NCI-H460 (cell line): ENCODE measurements around the gene CYP4F3. TPM values are rescaled to one million over a fixed set of nuclear protein-coding genes. Genes with fewer than 3 reads are reported as not detected.
"Not testable (repeated sequence)": the region's sequence is repeated elsewhere in the genome, so short reads cannot be mapped to it uniquely, and the experiment has no call there.

Experiments used
- DNase-seq: peaks from one replicate; pipeline ENCODE4 v3.0.0-alpha.2; 2016; ENCODE audit warnings: low read depth; ENCODE audit errors: extremely low read depth
- total RNA-seq: library from RNA; depleted of rRNA; stranded (reverse); fragments of >200 nt; shearing (Covaris generic); gene quantifications from 2 replicates; pipeline ENCODE4 v1.2.3, GENCODE V29; 2014

Gene CYP4F3
- total RNA-seq, 1 experiment from 2014 or later = 2.9 TPM

DNA sequence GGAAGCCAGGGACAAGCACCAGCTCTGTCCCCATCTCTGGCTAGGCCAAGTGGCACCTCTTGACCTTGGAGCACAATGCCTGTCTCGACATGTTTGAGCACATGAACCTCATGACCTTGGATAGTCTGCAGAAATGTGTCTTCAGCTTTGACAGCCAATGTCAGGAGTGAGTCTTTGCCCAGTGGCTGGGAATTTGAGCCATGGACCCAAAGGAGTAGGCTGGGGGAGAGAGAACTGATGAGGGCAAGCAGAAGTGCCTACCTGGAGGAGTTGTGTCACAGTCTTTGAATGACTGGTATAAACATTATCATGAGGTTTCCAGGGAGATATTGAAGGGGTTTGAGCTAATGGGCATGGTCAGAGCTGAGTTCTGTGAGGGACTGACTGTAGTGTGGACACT is 25.5 kb downstream of the CYP4F3 start:
- DNase-seq = no peak

- DNase-seq = no peak
Measured at GRCh38 chr19:15666883-15667282, 26.2 kb downstream of the CYP4F3 start.

- no peak for DNase-seq
Measured at GRCh38 chr19:15669440-15669839, 28.7 kb downstream of the CYP4F3 start.

DNA sequence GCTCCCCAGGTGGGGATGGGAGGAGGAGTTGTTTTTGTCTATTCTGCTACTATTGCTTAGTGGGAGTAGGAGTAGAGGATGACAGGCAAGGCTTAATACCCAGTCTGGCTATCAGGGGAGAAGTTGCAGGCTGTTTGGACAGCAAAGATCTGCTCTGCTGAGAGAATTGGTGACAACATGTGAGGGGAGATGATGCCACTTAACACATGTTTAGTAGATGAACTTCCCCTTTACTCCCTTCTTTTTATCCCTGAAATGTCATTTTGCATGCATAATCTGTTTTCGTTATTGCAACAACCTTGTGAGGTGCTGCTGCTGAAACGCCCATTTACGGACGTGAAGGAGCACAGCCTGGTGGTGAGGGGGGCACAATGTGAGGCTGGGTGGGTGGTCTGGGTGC is 29.2 kb downstream of the CYP4F3 start:
- DNase-seq = no peak

DNA sequence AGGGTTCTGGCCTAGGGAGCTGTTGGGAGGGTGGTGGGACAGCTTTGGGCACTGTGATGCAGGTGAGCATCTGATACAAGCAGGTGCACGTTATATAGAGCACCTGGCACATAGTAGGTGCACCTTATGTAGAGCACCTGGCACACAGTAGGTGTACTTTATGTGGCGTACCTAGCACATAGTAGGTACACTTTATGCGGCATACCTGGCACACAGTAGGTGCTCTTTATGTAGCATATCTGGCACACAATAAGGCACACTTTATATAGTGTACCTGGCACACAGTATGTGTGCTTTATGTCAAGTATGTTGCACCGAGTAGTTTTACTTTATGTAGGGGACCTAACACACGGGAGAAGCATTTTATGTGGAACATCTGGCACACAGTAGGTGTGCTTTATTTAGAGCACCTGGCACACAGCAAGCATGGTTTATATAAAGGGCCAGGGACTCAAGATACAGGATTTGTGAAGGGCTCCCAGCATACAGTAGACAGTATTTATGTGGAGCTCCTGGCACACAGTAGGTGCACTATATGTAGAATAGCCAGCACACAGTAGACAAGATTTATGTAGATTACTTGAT is 30.6 kb downstream of the CYP4F3 start:
- no peak for DNase-seq

DNA sequence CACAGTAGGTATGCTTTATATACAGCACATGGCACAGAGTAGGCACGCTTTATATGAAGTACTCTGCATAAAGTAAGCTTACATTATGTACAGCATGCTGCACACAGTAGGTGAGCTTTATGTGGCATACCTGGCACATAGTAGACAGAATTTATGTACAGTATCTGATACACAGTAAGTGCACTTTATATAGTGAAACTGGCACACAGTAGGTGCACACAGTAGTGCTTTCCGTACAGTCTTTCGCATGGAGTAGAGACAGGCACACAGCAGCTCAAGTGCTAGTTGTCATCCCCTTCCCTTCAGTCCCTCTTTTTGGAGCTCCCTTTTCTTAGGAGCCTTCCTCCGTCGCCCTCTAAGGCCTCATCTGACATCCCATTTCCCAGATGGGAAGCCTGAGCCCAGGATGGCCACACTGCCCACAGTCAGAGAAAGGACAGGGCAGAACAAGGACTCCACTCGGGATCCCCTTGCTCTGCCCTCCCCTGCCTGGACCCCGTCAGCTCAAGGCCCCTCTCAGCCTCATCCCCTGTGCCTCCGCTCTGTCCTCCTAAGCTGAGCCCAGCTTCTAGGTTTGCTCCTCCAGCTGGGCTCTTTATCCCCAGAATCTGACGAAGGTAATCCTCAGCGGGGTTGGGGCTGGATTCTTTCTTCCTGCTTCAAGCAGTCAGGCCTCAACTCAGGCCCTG is 31.3 kb downstream of the CYP4F3 start:
- no peak for DNase-seq

DNA sequence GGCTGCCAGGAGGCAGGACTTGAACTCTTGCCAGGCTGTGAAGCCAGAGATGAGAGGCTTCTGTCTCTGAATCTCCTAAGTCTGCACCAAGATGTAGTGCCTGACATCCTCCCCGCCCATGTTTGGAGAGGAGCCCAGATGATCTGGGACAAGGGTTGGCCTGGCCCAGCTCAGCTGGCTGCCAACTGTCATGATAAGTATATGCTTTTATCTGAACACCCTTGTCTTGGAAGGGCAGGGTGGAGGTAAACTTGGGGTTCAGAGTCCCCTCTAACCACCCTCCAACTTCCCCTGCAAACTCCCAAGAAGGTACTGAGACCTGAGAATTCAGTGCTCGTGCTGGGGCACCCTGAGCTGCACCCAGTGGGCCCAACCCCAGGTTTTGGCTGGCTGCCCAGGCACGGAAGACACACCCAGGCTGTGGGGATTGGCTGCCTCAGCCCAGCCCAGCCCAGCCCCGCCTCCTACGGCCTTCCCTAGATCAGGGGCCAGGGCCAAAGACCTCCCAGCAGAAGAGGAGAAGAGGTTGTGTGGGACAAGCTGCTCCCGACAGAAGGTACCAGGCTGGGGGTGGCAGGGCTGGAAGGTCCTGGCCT is 32.0 kb downstream of the CYP4F3 start, which contains the start of gene CYP4F12:
CYP4F12 (plus strand) TSS at position 508 of the 596 bp plus-strand sequence. CDS start 443 bp downstream, outside the sequence.
- DNase-seq = no peak

DNA sequence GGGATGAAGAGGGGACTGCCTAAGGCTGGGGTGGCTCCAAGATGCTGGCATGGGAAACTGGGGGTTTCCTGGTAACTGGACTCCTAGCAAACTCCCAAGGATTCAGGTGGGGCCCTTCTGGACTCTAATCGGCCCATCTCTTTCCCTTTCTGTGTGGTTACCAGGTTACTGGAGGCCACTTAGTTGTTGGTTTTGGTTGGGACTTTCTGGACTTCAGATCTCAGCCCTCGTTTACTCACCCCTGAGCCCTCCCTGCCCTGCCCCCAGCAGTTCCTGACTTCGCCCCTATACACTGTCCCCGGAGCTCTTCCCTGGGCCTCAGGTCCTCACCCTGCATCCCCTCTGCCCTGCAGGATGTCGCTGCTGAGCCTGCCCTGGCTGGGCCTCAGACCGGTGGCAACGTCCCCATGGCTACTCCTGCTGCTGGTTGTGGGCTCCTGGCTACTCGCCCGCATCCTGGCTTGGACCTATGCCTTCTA is 32.5 kb downstream of the CYP4F3 start:
- DNase-seq = no peak

GRCh38 chr19:15675560-15675959 is 34.9 kb downstream of the CYP4F3 start:
- no peak for DNase-seq

GRCh38 chr19:15679089-15679488 is 38.4 kb downstream of the CYP4F3 start:
- no peak for DNase-seq

DNA sequence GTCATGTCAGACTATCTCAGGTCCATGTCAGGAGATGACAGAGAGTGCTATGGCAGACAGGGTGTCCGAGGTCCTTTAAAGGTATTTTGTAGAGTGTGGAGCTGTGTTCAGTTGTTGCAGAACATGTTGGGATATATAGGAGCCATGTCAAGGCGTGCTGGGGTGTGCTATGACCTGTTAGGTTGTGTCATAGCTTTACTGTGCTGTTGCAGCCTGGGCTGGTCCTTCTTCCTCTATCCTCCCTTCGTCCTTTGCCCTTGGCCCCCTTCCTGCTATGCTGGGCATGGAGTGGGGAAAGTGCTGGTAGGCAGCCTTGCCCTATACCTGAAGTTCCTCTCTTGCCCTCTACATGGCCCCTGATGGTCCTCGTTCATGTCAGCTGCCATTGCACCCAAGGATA is 39.2 kb downstream of the CYP4F3 start:
- DNase-seq = not testable (repeated sequence)

GRCh38 chr19:15680478-15681322 is 40.0 kb downstream of the CYP4F3 start:
- no peak for DNase-seq

DNA sequence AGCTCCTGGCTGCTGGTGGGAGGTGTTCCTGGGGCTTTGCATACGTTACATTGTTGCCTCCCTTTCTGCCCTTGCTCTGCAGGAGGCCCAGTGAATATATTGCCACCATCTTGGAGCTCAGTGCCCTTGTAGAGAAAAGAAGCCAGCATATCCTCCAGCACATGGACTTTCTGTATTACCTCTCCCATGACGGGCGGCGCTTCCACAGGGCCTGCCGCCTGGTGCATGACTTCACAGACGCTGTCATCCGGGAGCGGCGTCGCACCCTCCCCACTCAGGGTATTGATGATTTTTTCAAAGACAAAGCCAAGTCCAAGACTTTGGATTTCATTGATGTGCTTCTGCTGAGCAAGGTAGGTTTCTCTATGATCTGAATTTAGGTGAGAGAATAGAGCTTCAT is 42.7 kb downstream of the CYP4F3 start:
- no peak for DNase-seq

GRCh38 chr19:15684828-15685227 is 44.1 kb downstream of the CYP4F3 start:
- no peak for DNase-seq

- no peak for DNase-seq
Measured at GRCh38 chr19:15696654-15697194, 56.0 kb downstream of the CYP4F3 start.

DNA sequence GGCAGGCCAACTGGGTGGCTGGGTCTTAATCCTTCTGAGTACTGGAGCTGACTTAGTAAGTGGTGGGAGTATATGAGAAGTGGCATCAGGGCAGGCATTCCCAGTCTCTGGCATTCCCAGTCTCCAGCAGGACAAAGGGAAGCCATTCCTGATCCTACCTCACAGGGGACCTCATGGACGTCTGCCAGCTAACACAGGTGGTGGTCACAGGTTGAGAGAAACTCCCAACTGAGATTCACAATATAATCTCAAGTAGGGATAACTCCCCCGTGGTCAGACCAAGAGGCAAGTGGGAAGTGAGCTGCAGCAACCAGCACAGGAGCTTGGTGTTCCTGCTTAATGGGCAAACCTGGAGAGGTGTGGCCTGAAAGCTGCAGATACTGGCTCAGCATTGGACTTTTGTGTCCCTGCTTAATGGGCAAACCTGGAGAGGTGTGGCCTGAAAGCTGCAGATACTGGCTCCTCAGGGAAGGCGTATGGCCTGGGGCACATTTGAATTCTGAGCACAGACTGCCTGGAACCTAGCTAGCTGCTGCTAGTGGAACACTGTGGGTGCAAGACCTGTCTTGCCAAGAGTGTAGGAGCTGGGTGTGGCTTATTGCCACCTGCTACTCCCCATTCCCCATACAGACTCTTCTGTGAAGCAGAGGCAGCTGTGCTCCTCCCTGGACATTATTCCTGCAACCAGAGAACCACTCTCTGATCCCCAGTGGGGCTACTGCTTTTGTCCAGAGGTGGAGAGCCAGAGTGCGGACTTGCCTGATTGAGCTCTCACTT is 61.2 kb downstream of the CYP4F3 start:
- no peak for DNase-seq

DNA sequence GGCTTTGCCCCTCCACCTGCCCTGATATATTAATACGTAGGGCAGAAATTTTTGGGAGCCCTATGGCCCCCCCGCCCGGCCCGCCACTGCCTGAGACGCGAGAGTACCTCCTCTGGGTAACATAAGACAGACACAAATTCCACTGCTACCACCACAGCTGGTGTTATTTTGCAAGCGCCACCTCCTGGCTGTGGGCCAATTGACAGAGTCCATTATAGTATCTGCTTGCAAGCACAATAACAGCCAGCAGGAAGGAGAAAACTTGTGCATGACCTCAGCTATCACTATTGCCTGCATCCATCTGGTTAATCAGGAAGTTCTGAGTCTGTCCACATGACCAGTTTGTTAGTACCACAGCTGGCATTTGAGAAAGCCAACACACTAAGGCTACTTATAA is 61.8 kb downstream of the CYP4F3 start:
- DNase-seq = no peak
